ENCODE results near the gene MED10.

GRCh38 chr5:6424110-6424659 is 45.8 kb upstream of the MED10 start:
- TF ChIP-seq ISL1 (CRISPR knock-in tag; IDR thresholded peaks at IDR 0.05): no peak
- TF ChIP-seq CSRNP3 (CRISPR knock-in tag; IDR thresholded peaks at IDR 0.05): no peak
- no peak for TF ChIP-seq TSHZ2 (CRISPR knock-in tag; IDR thresholded peaks at IDR 0.05)
- TF ChIP-seq ZFP30 (CRISPR knock-in tag; IDR thresholded peaks at IDR 0.05): no peak
- no peak for TF ChIP-seq RARB (CRISPR knock-in tag; IDR thresholded peaks at IDR 0.05)
